ENCODE measurements around the gene HSPBAP1. TPM values are rescaled to one million over a fixed set of nuclear protein-coding genes. Genes with fewer than 3 reads are reported as not detected.
"Not testable (repeated sequence)": the region's sequence is repeated elsewhere in the genome, so short reads cannot be mapped to it uniquely, and the experiment has no call there.

Gene HSPBAP1
- total and polyA plus RNA-seq, 11 donors = 2.6 to 6.4 (median 3.7) TPM

- peaks cover 0 to 10% (median 0%) of the 10 kb centered on the region in 12 donors for H3K9me3 ChIP-seq
- no peak for DNase-seq
- H3K27ac ChIP-seq = no peak overlapping the region
Observed at GRCh38 chr3:122742234-122742633, 51.4 kb downstream of the HSPBAP1 start.

GRCh38 chr3:122739172-122739571 lies 54.5 kb downstream of the HSPBAP1 start:
- TF ChIP-seq CTCF (IDR thresholded peaks at IDR 0.05) (no peak), POLR2A (IDR thresholded peaks at IDR 0.05) (no peak)
- no peaks in the 10 kb centered on the region for H3K4me1 ChIP-seq
- H3K27ac ChIP-seq = no peak overlapping the region
- H3K27me3 ChIP-seq = no peaks in the 10 kb centered on the region
- 76 to 85% (median 83%) methylated on average over 3 of the region's 3 CpGs for WGBS, 4 donors
- DNase-seq = no peak
- no peak overlapping the region for H3K4me3 ChIP-seq
- peaks cover 0 to 10% (median 0%) of the 10 kb centered on the region in 12 donors for H3K9me3 ChIP-seq
- intact Hi-C loops (cut with DNase I) = no loop called here
- H3K36me3 ChIP-seq = peaks cover 0 to 42% (median 23%) of the 10 kb centered on the region in 9 donors
- ATAC-seq = no peak

More at GRCh38 chr3:122742234-122742633, 51.4 kb downstream of the HSPBAP1 start:
- Histone ChIP-seq H3K4me1 (no peaks in the 10 kb centered on the region), H3K27me3 (no peaks in the 10 kb centered on the region), H3K36me3 (peaks cover 0 to 47% (median 23%) of the 10 kb centered on the region in 9 donors), H3K4me3 (no peak overlapping the region)
- ATAC-seq = no peak
- intact Hi-C loops (cut with DNase I) = no loop called here
- no peak for TF ChIP-seq CTCF (IDR thresholded peaks at IDR 0.05)

- ATAC-seq; H3K27ac ChIP-seq; H3K9me3 ChIP-seq; H3K27me3 ChIP-seq; H3K4me3 ChIP-seq; DNase-seq; intact Hi-C loops (cut with DNase I); H3K4me1 ChIP-seq: not testable (repeated sequence)
- 93 to 96% (median 95%) methylated on average over 17 to 22 of the region's 22 CpGs for WGBS, 4 donors
- peaks cover 0 to 37% (median 10%) of the 10 kb centered on the region in 9 donors for H3K36me3 ChIP-seq
Observed at GRCh38 chr3:122732682-122733525, 60.7 kb downstream of the HSPBAP1 start.

GRCh38 chr3:122730240-122730639 lies 63.4 kb downstream of the HSPBAP1 start:
- DNase-seq = no peak
- WGBS, 4 donors = 81 to 88% (median 85%) methylated on average over 4 of the region's 4 CpGs
- TF ChIP-seq POLR2A (IDR thresholded peaks at IDR 0.05) (no peak), CTCF (IDR thresholded peaks at IDR 0.05) (no peak)
- Histone ChIP-seq H3K4me3 (no peak overlapping the region), H3K27ac (no peak overlapping the region), H3K4me1 (no peaks in the 10 kb centered on the region), H3K36me3 (peaks cover 0 to 59% (median 12%) of the 10 kb centered on the region in 9 donors), H3K27me3 (no peaks in the 10 kb centered on the region), H3K9me3 (no peaks in the 10 kb centered on the region)
- no peak for ATAC-seq
- intact Hi-C loops (cut with DNase I) = no loop called here

Data from heart left ventricle (tissue), 16 donors.